T-cell (primary cell): ENCODE data around the gene ADK. TPM values are rescaled to one million over a fixed set of nuclear protein-coding genes. Genes with fewer than 3 reads are reported as not detected.

ENCODE experiments used
- ATAC-seq, 4 experiments: fragments of 200-7000 bp in 3 of 4; fragments of 150-1000 bp in 1 of 4; cut with Tn5 transposase; replicated peaks in 1 of 4; 1 replicate in 3 of 4; 2 replicates in 1 of 4; pipeline ENCODE4 v1.10.0; 2021; ENCODE audit warnings: moderate library complexity in 3 of 4, mild to moderate bottlenecking in 2 of 4, moderate number of reproducible peaks in 1 of 4
- CTCF ChIA-PET, 2 donors: fragments of 300-600 bp; sonication (Branson Sonifier 250); formaldehyde crosslinking; loops; one replicate each; lab custom pipeline; 2022; ENCODE audit warnings: antibody characterized with exemption in 2 of 2; lab: Charles Lee
- POLR2A ChIA-PET, 2 donors: fragments of 300-600 bp; sonication (Branson Sonifier 250); formaldehyde crosslinking; loops; one replicate each; lab custom pipeline; 2022; ENCODE audit warnings: antibody characterized with exemption in 2 of 2; lab: Charles Lee
- DNase-seq, 35 experiments: peaks; one replicate each; pipeline versions ENCODE4 v3.0.0 to v3.0.0-alpha.2; 2013 to 2023
- H3K27ac ChIP-seq: one replicate; pipeline ENCODE4 v1.5.1; 2013; ENCODE audit warnings: low read length
- H3K27me3 ChIP-seq, 2 experiments: replicated peaks in 1 of 2; 1 replicate in 1 of 2; 2 replicates in 1 of 2; pipeline versions ENCODE4 v1.6.1 to v1.7.0; 2013; ENCODE audit warnings: low read length in 1 of 2, mixed read lengths in 1 of 2; ENCODE audit not compliant: control insufficient read depth in 2 of 2, insufficient read depth in 2 of 2; ENCODE audit errors: extremely low read depth in 1 of 2
- H3K36me3 ChIP-seq, 2 donors: 1 replicate in 1 of 2; 2 replicates in 1 of 2; pipeline versions ENCODE4 v1.6.1 to v1.7.0; 2013; ENCODE audit warnings: low read length in 1 of 2; ENCODE audit not compliant: control insufficient read depth in 2 of 2, insufficient read depth in 1 of 2; ENCODE audit errors: extremely low read depth in 1 of 2
- H3K4me1 ChIP-seq, 2 experiments: 1 replicate in 1 of 2; 2 replicates in 1 of 2; pipeline versions ENCODE4 v1.6.1 to v1.7.0; 2013; ENCODE audit warnings: low read length in 2 of 2, mixed read lengths in 1 of 2; ENCODE audit not compliant: insufficient read depth in 2 of 2, control insufficient read depth in 1 of 2; ENCODE audit errors: extremely low read depth in 1 of 2
- H3K4me3 ChIP-seq, 2 donors: 1 replicate in 1 of 2; 2 replicates in 1 of 2; pipeline versions ENCODE4 v1.5.1 to v1.7.0; 2013; ENCODE audit warnings: mild to moderate bottlenecking in 2 of 2, low read length in 1 of 2, moderate library complexity in 1 of 2; ENCODE audit not compliant: control insufficient read depth in 1 of 2; ENCODE audit errors: extremely low read depth in 1 of 2
- H3K9me3 ChIP-seq: 2 replicates; pipeline ENCODE4 v1.7.0; 2013
- H3K27ac Mint-ChIP-seq, 2 donors: one replicate each; pipeline ENCODE4 v1.8.0; 2020 to 2021; ENCODE audit warnings: mild to moderate bottlenecking in 2 of 2, mixed read lengths in 2 of 2
- H3K27me3 Mint-ChIP-seq, 2 donors: one replicate each; pipeline ENCODE4 v1.8.0; 2021 to 2022; ENCODE audit warnings: mixed read lengths in 2 of 2
- H3K36me3 Mint-ChIP-seq: one replicate; pipeline ENCODE4 v1.8.0; 2021; ENCODE audit warnings: mixed read lengths
- H3K4me1 Mint-ChIP-seq, 3 donors: one replicate each; pipeline ENCODE4 v1.8.0; 2020 to 2022; ENCODE audit warnings: mixed read lengths in 3 of 3, mild to moderate bottlenecking in 1 of 3
- H3K4me3 Mint-ChIP-seq, 3 donors: one replicate each; pipeline ENCODE4 v1.8.0; 2020 to 2022; ENCODE audit warnings: mild to moderate bottlenecking in 3 of 3, mixed read lengths in 3 of 3, moderate library complexity in 3 of 3
- H3K9me3 Mint-ChIP-seq, 3 donors: one replicate each; pipeline ENCODE4 v1.8.0; 2020 to 2022; ENCODE audit warnings: mixed read lengths in 3 of 3
- WGBS: methylation state at CpG from one replicate; pipeline ENCODE4 v1.1.5; 2013; ENCODE audit warnings: missing lambda C conversion rate; ENCODE audit not compliant: insufficient coverage; 5-methylcytosine and 5-hydroxymethylcytosine counted together
- total RNA-seq, 35 experiments: library from RNA in 6 of 35; stranded (reverse) in 6 of 35; fragments of 120-200 nt in 1 of 35; gene quantifications; one replicate each; pipeline versions ENCODE4 v1.2.1 to v1.2.4 and lab custom pipeline; 2013 to 2026

ADK gene
- total RNA-seq, 5 donors from 2014 or later (not counting 1 experiment from before 2014, with no cell fraction given), result 20.7 to 32.8 (median 23.6) TPM

DNA sequence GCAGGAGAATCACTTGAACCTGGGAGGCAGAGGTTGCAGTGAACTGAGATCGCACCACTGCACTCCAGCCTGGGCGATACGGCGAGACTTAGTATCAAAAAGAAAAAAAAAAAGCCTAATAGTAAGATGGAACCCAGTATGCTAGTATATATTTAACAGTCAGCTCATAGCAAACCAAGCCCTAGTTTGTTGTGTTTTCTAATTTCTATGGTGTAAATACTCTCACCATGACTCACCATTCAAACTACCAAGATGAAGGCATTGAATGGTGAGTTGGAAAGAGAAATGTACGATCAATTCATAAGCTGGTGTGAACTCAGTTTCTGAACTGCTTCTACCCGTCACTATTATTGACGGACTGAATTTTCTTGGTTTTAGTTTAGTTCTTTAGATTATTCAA is 501.6 kb downstream of the ADK start:
- no CpG with 5 or more reads among the region's 7 CpGs for WGBS
- H3K9me3 Mint-ChIP-seq, result no peaks in the 10 kb centered on the region
- Histone ChIP-seq H3K27me3 (no peaks in the 10 kb centered on the region), H3K9me3 (no peaks in the 10 kb centered on the region), H3K27ac (no peak overlapping the region), H3K4me1 (peaks cover 0 to 3% of the 10 kb centered on the region in 2 experiments), H3K4me3 (no peak overlapping the region), H3K36me3 (no peaks in the 10 kb centered on the region)
- H3K4me1 Mint-ChIP-seq, result peaks cover 9 to 14% (median 9%) of the 10 kb centered on the region in 3 donors
- H3K4me3 Mint-ChIP-seq, result no peak overlapping the region
- H3K27me3 Mint-ChIP-seq, result no peaks in the 10 kb centered on the region
- H3K27ac Mint-ChIP-seq, result no peak overlapping the region
- ATAC-seq (no peak), DNase-seq (no peak)
- ChIA-PET POLR2A (no interaction called here), CTCF (no interaction called here)
- H3K36me3 Mint-ChIP-seq, result peaks cover 33% of the 10 kb centered on the region

DNA sequence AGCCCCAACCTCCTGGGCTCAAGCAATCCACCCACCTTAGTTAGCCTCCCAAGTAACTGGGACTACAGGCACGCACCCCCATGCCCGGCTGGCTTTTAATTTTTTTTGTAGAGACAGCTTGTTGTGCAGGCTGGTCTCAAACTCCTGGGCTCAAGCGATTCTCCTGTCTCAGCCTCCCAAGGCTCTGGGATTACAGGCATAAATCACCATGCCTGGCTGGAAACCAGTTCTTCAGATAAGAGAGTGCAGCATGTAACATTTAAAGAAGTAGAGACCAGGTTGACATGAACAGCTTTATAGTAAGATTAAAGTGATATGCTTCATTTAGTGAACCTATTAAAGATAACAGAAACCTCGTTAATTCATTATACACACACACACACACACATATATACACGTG is 507.5 kb downstream of the ADK start:
- Mint-ChIP-seq H3K9me3 (no peaks in the 10 kb centered on the region), H3K4me1 (peaks cover 0 to 5% (median 0%) of the 10 kb centered on the region in 3 donors), H3K4me3 (no peak overlapping the region), H3K27me3 (no peaks in the 10 kb centered on the region), H3K36me3 (peaks cover 33% of the 10 kb centered on the region), H3K27ac (no peak overlapping the region)
- ChIA-PET CTCF (no interaction called here), POLR2A (interaction anchor here in 1 of 2 donors (0.5 kb wide), 1 partner anchor 345 kb away, joined by 4 read pairs; no protein-coding TSS in a partner anchor)
- H3K9me3 ChIP-seq, result no peaks in the 10 kb centered on the region
- WGBS, result 100% methylated on average over 1 of the region's 5 CpGs
- H3K4me1 ChIP-seq, result no peaks in the 10 kb centered on the region
- no peak for ATAC-seq
- H3K27me3 ChIP-seq, result no peaks in the 10 kb centered on the region
- no peaks in the 10 kb centered on the region for H3K36me3 ChIP-seq
- H3K4me3 ChIP-seq, result no peak overlapping the region
- H3K27ac ChIP-seq, result no peak overlapping the region
- DNase-seq, result no peak

DNA sequence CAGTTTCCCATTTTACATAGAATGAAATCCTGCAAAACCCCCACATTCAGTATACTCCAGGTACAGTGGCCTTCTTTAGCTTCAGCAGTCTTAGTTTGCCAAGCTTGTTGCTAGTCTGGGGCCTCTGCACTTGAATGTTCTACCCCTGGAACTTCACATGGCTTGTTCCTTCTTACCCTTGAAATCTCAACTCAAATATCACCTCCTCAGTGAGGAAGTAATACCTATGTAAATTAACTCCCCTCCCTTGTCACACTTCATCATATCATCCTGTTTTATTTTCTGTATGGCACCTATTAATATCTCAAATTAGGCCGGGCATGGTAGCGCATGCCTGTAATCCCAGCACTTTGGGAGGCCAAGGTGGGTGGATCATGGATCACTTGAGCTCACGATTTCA is 511.6 kb downstream of the ADK start:
- H3K27me3 Mint-ChIP-seq, result no peaks in the 10 kb centered on the region
- H3K4me3 ChIP-seq, result no peak overlapping the region
- WGBS, result 100% methylated on average over 1 of the region's 3 CpGs
- no peak for DNase-seq
- H3K4me1 Mint-ChIP-seq, result no peaks in the 10 kb centered on the region
- H3K9me3 Mint-ChIP-seq, result no peaks in the 10 kb centered on the region
- no peaks in the 10 kb centered on the region for H3K36me3 ChIP-seq
- no peaks in the 10 kb centered on the region for H3K4me1 ChIP-seq
- no peaks in the 10 kb centered on the region for H3K27me3 ChIP-seq
- POLR2A ChIA-PET, result no interaction called here
- CTCF ChIA-PET, result no interaction called here
- H3K36me3 Mint-ChIP-seq, result peaks cover 21% of the 10 kb centered on the region
- no peak overlapping the region for H3K27ac Mint-ChIP-seq
- H3K9me3 ChIP-seq, result no peaks in the 10 kb centered on the region
- ATAC-seq, result no peak
- no peak overlapping the region for H3K27ac ChIP-seq
- no peak overlapping the region for H3K4me3 Mint-ChIP-seq

DNA sequence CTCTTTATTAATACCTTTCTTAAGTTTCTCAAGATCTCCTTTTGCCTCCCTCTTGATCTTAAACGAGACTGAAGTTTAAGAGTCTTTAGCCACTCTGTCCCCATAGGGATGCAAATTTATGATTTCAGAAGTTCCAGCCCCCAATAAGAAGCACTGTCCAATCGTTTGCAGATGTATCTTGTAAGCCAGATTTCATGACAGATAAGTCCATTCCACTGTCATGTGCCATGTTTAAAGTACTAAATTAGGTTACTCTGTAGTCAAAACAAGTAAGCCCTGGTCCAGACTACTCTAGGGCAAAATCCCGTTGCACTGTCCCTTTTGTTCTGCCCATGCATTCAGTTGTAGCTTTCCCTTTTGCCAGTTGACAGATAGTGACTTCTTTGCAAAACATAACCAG is 518.2 kb downstream of the ADK start:
- POLR2A ChIA-PET, result interaction anchor here (0.6 to 1.0 kb wide), 2 partner anchors 12 to 351 kb away, joined by 3 to 5 read pairs; no protein-coding TSS in a partner anchor

DNA sequence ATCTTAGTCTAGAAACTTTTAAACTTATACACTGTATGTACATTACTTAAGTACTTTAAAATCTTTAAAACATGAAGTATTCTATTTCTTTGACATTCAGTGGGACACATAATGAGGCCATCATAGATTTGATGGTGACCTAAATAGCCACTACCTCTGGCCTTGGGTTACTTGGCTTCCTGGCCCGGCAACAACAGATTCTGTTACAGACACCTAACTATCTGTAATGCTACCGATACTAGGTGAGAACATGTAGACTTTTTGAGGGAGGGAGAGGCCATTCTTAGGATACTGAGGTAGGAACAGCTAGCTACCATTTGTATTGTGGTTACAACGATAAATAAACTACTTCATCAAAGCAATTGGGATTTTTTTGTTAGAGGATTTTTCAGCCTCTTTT is 520.7 kb downstream of the ADK start:
- no peaks in the 10 kb centered on the region for H3K27me3 ChIP-seq
- H3K9me3 ChIP-seq, result no peaks in the 10 kb centered on the region
- H3K4me3 Mint-ChIP-seq, result no peak overlapping the region
- H3K27ac Mint-ChIP-seq, result no peak overlapping the region
- POLR2A ChIA-PET, result interaction anchor here in 1 of 2 donors (0.5 kb wide), 1 partner anchor 30 kb away, joined by 3 read pairs; no protein-coding TSS in a partner anchor
- peaks cover 47% of the 10 kb centered on the region for H3K36me3 Mint-ChIP-seq
- CTCF ChIA-PET, result no interaction called here
- H3K36me3 ChIP-seq, result peaks cover 6 to 10% of the 10 kb centered on the region in 2 donors
- ATAC-seq (no peak), DNase-seq (no peak)
- H3K4me1 ChIP-seq, result no peaks in the 10 kb centered on the region
- H3K9me3 Mint-ChIP-seq, result peaks cover 0 to 9% (median 0%) of the 10 kb centered on the region in 3 donors
- no peak overlapping the region for H3K27ac ChIP-seq
- no peaks in the 10 kb centered on the region for H3K27me3 Mint-ChIP-seq
- H3K4me3 ChIP-seq, result no peak overlapping the region
- no CpG with 5 or more reads among the region's 3 CpGs for WGBS
- H3K4me1 Mint-ChIP-seq, result peaks cover 0 to 4% (median 4%) of the 10 kb centered on the region in 3 donors

More for the DNA sequence above, 518.2 kb downstream of the ADK start:
- H3K9me3 ChIP-seq, result no peaks in the 10 kb centered on the region
- Mint-ChIP-seq H3K9me3 (peaks cover 0 to 9% (median 0%) of the 10 kb centered on the region in 3 donors), H3K36me3 (peaks cover 35% of the 10 kb centered on the region), H3K27ac (no peak overlapping the region), H3K4me3 (no peak overlapping the region), H3K4me1 (no peaks in the 10 kb centered on the region), H3K27me3 (no peaks in the 10 kb centered on the region)
- H3K4me1 ChIP-seq, result no peaks in the 10 kb centered on the region
- peaks cover 6 to 10% of the 10 kb centered on the region in 2 donors for H3K36me3 ChIP-seq
- H3K27ac ChIP-seq, result no peak overlapping the region
- CTCF ChIA-PET, result no interaction called here
- WGBS, result 94% methylated on average over 2 of the region's 3 CpGs
- H3K27me3 ChIP-seq, result no peaks in the 10 kb centered on the region
- ATAC-seq (no peak), DNase-seq (no peak)
- no peak overlapping the region for H3K4me3 ChIP-seq

DNA sequence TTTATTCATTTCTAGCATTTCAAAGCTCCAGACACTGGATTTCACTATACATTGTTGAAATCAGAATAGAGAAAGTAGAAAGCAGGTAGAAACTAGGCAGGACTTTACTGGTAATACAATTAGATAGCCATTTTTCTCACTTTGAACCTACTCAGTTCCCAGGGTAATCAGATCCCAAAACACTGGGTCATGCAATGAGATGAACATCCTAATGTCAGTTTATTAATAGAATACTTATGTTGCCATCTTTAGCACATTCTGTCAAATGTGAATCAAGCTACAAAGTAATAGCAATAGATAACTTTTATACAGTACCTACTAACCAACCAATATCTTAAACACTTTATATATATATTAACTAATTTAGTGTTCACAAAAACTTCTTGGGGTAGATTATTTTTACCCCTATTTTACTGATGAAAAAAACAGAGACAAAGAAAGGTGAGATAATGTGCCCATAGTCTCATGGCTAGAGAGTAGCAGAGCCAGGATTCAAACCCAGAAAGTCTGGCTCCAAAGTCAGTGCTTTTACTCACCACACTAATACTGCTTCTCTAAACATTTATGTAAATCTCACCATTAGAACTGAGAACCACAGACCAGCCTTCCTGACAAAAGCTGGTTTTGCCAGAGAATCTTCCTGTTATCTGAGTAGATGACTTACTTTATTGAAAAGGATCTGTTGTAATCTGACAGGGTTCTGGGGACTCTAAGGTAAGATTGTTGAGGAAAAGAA is 521.6 kb downstream of the ADK start:
- CTCF ChIA-PET, result no interaction called here
- H3K27me3 Mint-ChIP-seq, result no peaks in the 10 kb centered on the region
- no peak for ATAC-seq

More for the DNA sequence above, 521.6 kb downstream of the ADK start:
- Histone ChIP-seq H3K9me3 (no peaks in the 10 kb centered on the region), H3K27ac (no peak overlapping the region), H3K27me3 (no peaks in the 10 kb centered on the region), H3K36me3 (peaks cover 6 to 14% of the 10 kb centered on the region in 2 donors), H3K4me1 (no peaks in the 10 kb centered on the region), H3K4me3 (no peak overlapping the region)
- Mint-ChIP-seq H3K9me3 (peaks cover 0 to 9% (median 0%) of the 10 kb centered on the region in 3 donors), H3K4me3 (no peak overlapping the region), H3K27ac (no peak overlapping the region), H3K4me1 (peaks cover 0 to 7% (median 4%) of the 10 kb centered on the region in 3 donors), H3K36me3 (peaks cover 51% of the 10 kb centered on the region)
- POLR2A ChIA-PET, result no interaction called here
- no peak for DNase-seq
